Stomach smooth muscle (tissue), 2 donors: ENCODE results near the gene AHNAK2.

Experiments used
- H3K27ac ChIP-seq: one replicate; pipeline ENCODE4 v1.7.0; 2013; ENCODE audit warnings: mild to moderate bottlenecking, low read length, inconsistent platforms
- H3K27me3 ChIP-seq, 2 donors: one replicate each; pipeline ENCODE4 v1.7.0; 2013; ENCODE audit warnings: low read length in 2 of 2; ENCODE audit not compliant: insufficient read depth in 2 of 2, control insufficient read depth in 1 of 2
- H3K36me3 ChIP-seq, 2 donors: one replicate each; pipeline ENCODE4 v1.7.0; 2013; ENCODE audit warnings: low read length in 2 of 2; ENCODE audit not compliant: control insufficient read depth in 2 of 2, insufficient read depth in 2 of 2
- H3K4me1 ChIP-seq: one replicate; pipeline ENCODE4 v1.7.0; 2013; ENCODE audit warnings: low read length; ENCODE audit not compliant: control insufficient read depth, insufficient read depth
- H3K4me3 ChIP-seq, 2 donors: one replicate each; pipeline ENCODE4 v1.7.0; 2013; ENCODE audit warnings: low read length in 2 of 2
- H3K9ac ChIP-seq, 2 donors: one replicate each; pipeline ENCODE4 v1.7.0; 2013; ENCODE audit warnings: low read length in 2 of 2, mild to moderate bottlenecking in 1 of 2
- H3K9me3 ChIP-seq, 2 donors: one replicate each; pipeline ENCODE4 v1.7.0; 2013; ENCODE audit warnings: low read length in 2 of 2; ENCODE audit not compliant: control insufficient read depth in 2 of 2
- donor health status: healthy.
- donor health status: Pancreatic carcinoma.

Gene AHNAK2

GRCh38 chr14:104984056-104984894 is 6.1 kb upstream of the AHNAK2 start:
- Histone ChIP-seq H3K36me3 (no peaks in the 10 kb centered on the region), H3K9ac (no peak overlapping the region), H3K4me1 (peaks cover 30% of the 10 kb centered on the region), H3K27me3 (no peaks in the 10 kb centered on the region), H3K4me3 (no peak overlapping the region), H3K27ac (no peak overlapping the region), H3K9me3 (no peaks in the 10 kb centered on the region)

GRCh38 chr14:104983231-104983721 is 5.1 kb upstream of the AHNAK2 start:
- Histone ChIP-seq H3K27me3 (no peaks in the 10 kb centered on the region), H3K9me3 (no peaks in the 10 kb centered on the region), H3K4me1 (peaks cover 37% of the 10 kb centered on the region), H3K36me3 (no peaks in the 10 kb centered on the region), H3K4me3 (no peak overlapping the region), H3K27ac (no peak overlapping the region), H3K9ac (no peak overlapping the region)

- H3K27me3 ChIP-seq, result no peaks in the 10 kb centered on the region
- no peaks in the 10 kb centered on the region for H3K36me3 ChIP-seq
- H3K4me3 ChIP-seq, result no peak overlapping the region
- no peak overlapping the region for H3K27ac ChIP-seq
- peaks cover 38% of the 10 kb centered on the region for H3K4me1 ChIP-seq
- H3K9ac ChIP-seq, result no peak overlapping the region
- no peaks in the 10 kb centered on the region for H3K9me3 ChIP-seq
Measured at GRCh38 chr14:104982548-104983230, 4.5 kb upstream of the AHNAK2 start.

GRCh38 chr14:104981699-104982541 is 3.7 kb upstream of the AHNAK2 start:
- H3K36me3 ChIP-seq, result no peaks in the 10 kb centered on the region
- H3K27me3 ChIP-seq, result no peaks in the 10 kb centered on the region
- no peaks in the 10 kb centered on the region for H3K9me3 ChIP-seq
- H3K4me1 ChIP-seq, result peaks cover 45% of the 10 kb centered on the region
- H3K4me3 ChIP-seq, result no peak overlapping the region
- no peak overlapping the region for H3K9ac ChIP-seq
- H3K27ac ChIP-seq, result no peak overlapping the region

- H3K27ac ChIP-seq, result peak overlapping the region; percentile 74
- H3K27me3 ChIP-seq, result no peaks in the 10 kb centered on the region
- no peaks in the 10 kb centered on the region for H3K9me3 ChIP-seq
- H3K4me3 ChIP-seq, result no peak overlapping the region
- peaks cover 45% of the 10 kb centered on the region for H3K4me1 ChIP-seq
- H3K9ac ChIP-seq, result peak overlapping the region in 1 of 2 donors; percentile 61
- no peaks in the 10 kb centered on the region for H3K36me3 ChIP-seq
Measured at GRCh38 chr14:104980611-104981531, 2.7 kb upstream of the AHNAK2 start.

GRCh38 chr14:104979758-104980610 is 1.8 kb upstream of the AHNAK2 start:
- no peaks in the 10 kb centered on the region for H3K36me3 ChIP-seq
- H3K9me3 ChIP-seq, result no peaks in the 10 kb centered on the region
- peaks cover 50% of the 10 kb centered on the region for H3K4me1 ChIP-seq
- no peaks in the 10 kb centered on the region for H3K27me3 ChIP-seq
- H3K9ac ChIP-seq, result peak overlapping the region in 1 of 2 donors; percentile 61
- H3K4me3 ChIP-seq, result no peak overlapping the region
- H3K27ac ChIP-seq, result peak overlapping the region; percentile 74

GRCh38 chr14:104978746-104979691 is 845 bp upstream of the AHNAK2 start:
- peak overlapping the region; percentile 74 for H3K27ac ChIP-seq
- H3K27me3 ChIP-seq, result no peaks in the 10 kb centered on the region
- no peaks in the 10 kb centered on the region for H3K9me3 ChIP-seq
- H3K9ac ChIP-seq, result peak overlapping the region in 1 of 2 donors; percentile 52
- peak overlapping the region; percentile 36 to 49 for H3K4me3 ChIP-seq
- H3K4me1 ChIP-seq, result peaks cover 59% of the 10 kb centered on the region
- H3K36me3 ChIP-seq, result no peaks in the 10 kb centered on the region

GRCh38 chr14:104977008-104977680 is 1.0 kb downstream of the AHNAK2 start:
- Histone ChIP-seq H3K4me3 (peak overlapping the region; percentile 75 to 79), H3K27ac (peak overlapping the region; percentile 46), H3K4me1 (peaks cover 77% of the 10 kb centered on the region), H3K36me3 (no peaks in the 10 kb centered on the region), H3K9ac (peak overlapping the region; percentile 60 to 70), H3K27me3 (no peaks in the 10 kb centered on the region), H3K9me3 (no peaks in the 10 kb centered on the region)
